IMR-90 (cell line): ENCODE data around the gene ELMO1.

Experiments
- MXI1 ChIP-seq: IDR thresholded peaks from 2 replicates; pipeline ENCODE4 v1.6.1; 2012; ENCODE audit warnings: low read depth, mild to moderate bottlenecking, low read length, moderate library complexity, borderline replicate concordance
- POLR2A ChIP-seq: IDR thresholded peaks from 2 replicates; pipeline ENCODE4 v1.6.1; 2012; ENCODE audit warnings: mild to moderate bottlenecking, low read depth, low read length
- RCOR1 ChIP-seq: IDR thresholded peaks from 2 replicates; pipeline ENCODE4 v1.6.1; 2012; ENCODE audit warnings: mild to moderate bottlenecking, low read length, improper control_type of control experiment; ENCODE audit not compliant: insufficient replicate concordance
- RFX5 ChIP-seq: IDR thresholded peaks from 2 replicates; pipeline ENCODE4 v1.8.0; 2012; ENCODE audit warnings: low read depth, mild to moderate bottlenecking, low read length, moderate library complexity
- TF ChIP-seq, protein P1 (sequence below): conservative IDR thresholded peaks from 2 replicates; pipeline ENCODE4 v1.5.1; 2012; ENCODE audit warnings: mild to moderate bottlenecking, low read depth, low read length, improper control_type of control experiment
- TF ChIP-seq, protein P2 (sequence below): fragments of 150-350 bp; IDR thresholded peaks from 2 replicates; pipeline ENCODE4 v1.6.1; 2016; ENCODE audit warnings: low read depth, mild to moderate bottlenecking, low read length, moderate library complexity, borderline replicate concordance

DNA sequence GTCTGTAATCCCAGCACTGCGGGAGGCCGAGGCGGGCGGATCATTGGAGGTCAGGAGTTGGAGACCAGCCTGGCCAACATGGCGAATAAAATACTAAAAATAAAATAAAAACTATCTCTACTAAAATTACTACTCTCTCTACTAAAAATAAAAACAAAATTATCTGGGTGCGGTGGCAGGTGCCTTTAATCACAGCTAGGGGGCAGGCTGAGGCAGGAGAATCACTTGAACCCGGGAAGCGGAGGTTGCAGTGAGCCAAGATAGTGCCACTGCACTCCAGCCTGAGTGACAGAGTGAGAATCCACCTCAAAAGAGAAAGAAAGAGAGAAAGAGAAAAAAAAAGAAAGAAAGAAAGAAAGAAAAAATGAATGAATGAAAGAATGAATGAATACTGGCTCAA, 351.4 kb downstream of the ELMO1 start:
- TF ChIP-seq POLR2A (no peak), RFX5 (no peak), RCOR1 (no peak), MXI1 (no peak)
- TF ChIP-seq, protein P1, sequence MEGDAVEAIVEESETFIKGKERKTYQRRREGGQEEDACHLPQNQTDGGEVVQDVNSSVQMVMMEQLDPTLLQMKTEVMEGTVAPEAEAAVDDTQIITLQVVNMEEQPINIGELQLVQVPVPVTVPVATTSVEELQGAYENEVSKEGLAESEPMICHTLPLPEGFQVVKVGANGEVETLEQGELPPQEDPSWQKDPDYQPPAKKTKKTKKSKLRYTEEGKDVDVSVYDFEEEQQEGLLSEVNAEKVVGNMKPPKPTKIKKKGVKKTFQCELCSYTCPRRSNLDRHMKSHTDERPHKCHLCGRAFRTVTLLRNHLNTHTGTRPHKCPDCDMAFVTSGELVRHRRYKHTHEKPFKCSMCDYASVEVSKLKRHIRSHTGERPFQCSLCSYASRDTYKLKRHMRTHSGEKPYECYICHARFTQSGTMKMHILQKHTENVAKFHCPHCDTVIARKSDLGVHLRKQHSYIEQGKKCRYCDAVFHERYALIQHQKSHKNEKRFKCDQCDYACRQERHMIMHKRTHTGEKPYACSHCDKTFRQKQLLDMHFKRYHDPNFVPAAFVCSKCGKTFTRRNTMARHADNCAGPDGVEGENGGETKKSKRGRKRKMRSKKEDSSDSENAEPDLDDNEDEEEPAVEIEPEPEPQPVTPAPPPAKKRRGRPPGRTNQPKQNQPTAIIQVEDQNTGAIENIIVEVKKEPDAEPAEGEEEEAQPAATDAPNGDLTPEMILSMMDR = no peak
- TF ChIP-seq, protein P2, sequence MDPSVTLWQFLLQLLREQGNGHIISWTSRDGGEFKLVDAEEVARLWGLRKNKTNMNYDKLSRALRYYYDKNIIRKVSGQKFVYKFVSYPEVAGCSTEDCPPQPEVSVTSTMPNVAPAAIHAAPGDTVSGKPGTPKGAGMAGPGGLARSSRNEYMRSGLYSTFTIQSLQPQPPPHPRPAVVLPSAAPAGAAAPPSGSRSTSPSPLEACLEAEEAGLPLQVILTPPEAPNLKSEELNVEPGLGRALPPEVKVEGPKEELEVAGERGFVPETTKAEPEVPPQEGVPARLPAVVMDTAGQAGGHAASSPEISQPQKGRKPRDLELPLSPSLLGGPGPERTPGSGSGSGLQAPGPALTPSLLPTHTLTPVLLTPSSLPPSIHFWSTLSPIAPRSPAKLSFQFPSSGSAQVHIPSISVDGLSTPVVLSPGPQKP = no peak
